ENCODE measurements around the gene DGCR2. TPM values are rescaled to one million over a fixed set of nuclear protein-coding genes. Genes with fewer than 3 reads are reported as not detected.
A peak's percentile ranks its signal among the peaks of the same experiment; 100 is the strongest.

Gene DGCR2
- total RNA-seq, 1 experiment from 2014 or later, result 41.1 TPM

GRCh38 chr22:19138217-19139000 lies 16.2 kb upstream of the DGCR2 start:
- TF ChIP-seq CTCF (conservative IDR thresholded peaks at IDR 0.05; ENCODE audit: low read depth, low read length) (no peak), EZH2 (IDR thresholded peaks at IDR 0.05; ENCODE audit: borderline replicate concordance, low read depth, low read length, poor library complexity, severe bottlenecking) (no peak)
- no TSS peak for BruUV-seq (replicated peaks)
- Histone ChIP-seq H3K27ac (ENCODE audit: low read depth, low read length, poor library complexity, severe bottlenecking) (peak overlapping the region; percentile 26), H3K36me3 (ENCODE audit: insufficient read depth, low read length, poor library complexity, severe bottlenecking) (peaks cover 30% of the 10 kb centered on the region), H3K4me3 (ENCODE audit: low read depth, low read length, poor library complexity, severe bottlenecking) (no peak overlapping the region), H3K9me3 (ENCODE audit: low read depth, low read length, poor library complexity, severe bottlenecking) (no peaks in the 10 kb centered on the region), H3K4me1 (ENCODE audit: insufficient read depth, low read length, poor library complexity, severe bottlenecking) (no peaks in the 10 kb centered on the region), H3K27me3 (replicated peaks; ENCODE audit: insufficient read depth, low read depth, low read length, poor library complexity) (no peaks in the 10 kb centered on the region)
- ChIA-PET POLR2A (ENCODE audit: low non-redundant PET) (no interaction called here), CTCF (no interaction called here)
- intact Hi-C loops (cut with micrococcal nuclease; ENCODE audit: unreplicated experiment), result no loop called here
- DNase-seq (ENCODE audit: low spot score), result peak; percentile 35

DNA sequence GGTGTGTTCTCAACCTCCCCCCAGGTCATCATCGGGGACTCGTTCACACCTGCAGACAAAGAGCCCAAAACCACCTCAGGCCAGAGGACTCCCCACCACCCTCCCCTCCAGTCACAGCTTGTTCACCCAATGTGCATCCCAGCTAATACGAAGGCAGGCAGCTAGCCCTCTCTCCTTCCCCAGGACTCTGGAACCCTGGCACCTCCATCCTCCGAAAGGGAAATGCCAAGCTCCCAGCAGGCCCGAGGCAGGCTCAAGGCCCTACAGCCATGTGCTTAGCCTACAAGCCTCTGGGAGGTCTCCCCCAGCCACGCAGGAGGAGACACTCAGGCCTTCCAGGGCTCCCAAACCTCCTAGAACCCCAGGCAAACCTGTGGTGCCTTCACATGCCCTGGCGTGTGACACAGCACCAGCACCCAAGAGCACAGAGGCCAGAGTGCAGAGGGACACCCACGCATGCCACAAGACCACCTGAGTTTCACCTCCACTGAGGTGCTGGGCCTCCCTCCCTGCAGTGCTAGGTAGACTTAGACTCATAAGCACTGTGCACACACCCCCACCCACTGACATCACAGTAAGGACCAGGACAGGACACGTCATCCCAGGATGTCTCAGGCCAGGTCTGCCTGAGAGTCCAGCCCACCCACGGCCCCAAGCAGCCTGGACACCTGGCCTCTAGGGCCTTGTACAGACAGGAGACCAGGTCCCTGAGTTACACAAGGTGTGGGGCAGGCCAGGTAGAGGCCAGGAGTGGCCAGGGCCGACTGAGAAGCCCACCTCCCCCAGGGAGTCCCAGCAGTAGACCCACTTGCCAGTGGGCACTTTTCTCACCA lies 15.4 kb upstream of the DGCR2 start:
- DNase-seq (ENCODE audit: low spot score), result no peak
- ChIA-PET POLR2A (ENCODE audit: low non-redundant PET) (no interaction called here), CTCF (no interaction called here)
- no peak for TF ChIP-seq CTCF (conservative IDR thresholded peaks at IDR 0.05; ENCODE audit: low read depth, low read length)
- no peak for TF ChIP-seq EZH2 (IDR thresholded peaks at IDR 0.05; ENCODE audit: borderline replicate concordance, low read depth, low read length, poor library complexity, severe bottlenecking)
- Histone ChIP-seq H3K27ac (ENCODE audit: low read depth, low read length, poor library complexity, severe bottlenecking) (peak overlapping the region; percentile 26), H3K4me3 (ENCODE audit: low read depth, low read length, poor library complexity, severe bottlenecking) (no peak overlapping the region), H3K4me1 (ENCODE audit: insufficient read depth, low read length, poor library complexity, severe bottlenecking) (no peaks in the 10 kb centered on the region), H3K9me3 (ENCODE audit: low read depth, low read length, poor library complexity, severe bottlenecking) (no peaks in the 10 kb centered on the region), H3K27me3 (replicated peaks; ENCODE audit: insufficient read depth, low read depth, low read length, poor library complexity) (no peaks in the 10 kb centered on the region), H3K36me3 (ENCODE audit: insufficient read depth, low read length, poor library complexity, severe bottlenecking) (peaks cover 30% of the 10 kb centered on the region)
- intact Hi-C loops (cut with micrococcal nuclease; ENCODE audit: unreplicated experiment), result no loop called here
- BruUV-seq (replicated peaks), result no TSS peak

GRCh38 chr22:19136915-19137314 lies 14.7 kb upstream of the DGCR2 start:
- CTCF ChIA-PET, result no interaction called here
- no TSS peak for BruUV-seq (replicated peaks)
- POLR2A ChIA-PET (ENCODE audit: low non-redundant PET), result no interaction called here
- H3K36me3 ChIP-seq (ENCODE audit: insufficient read depth, low read length, poor library complexity, severe bottlenecking), result peaks cover 23% of the 10 kb centered on the region
- H3K4me3 ChIP-seq (ENCODE audit: low read depth, low read length, poor library complexity, severe bottlenecking), result no peak overlapping the region
- H3K4me1 ChIP-seq (ENCODE audit: insufficient read depth, low read length, poor library complexity, severe bottlenecking), result no peaks in the 10 kb centered on the region
- TF ChIP-seq CTCF (conservative IDR thresholded peaks at IDR 0.05; ENCODE audit: low read depth, low read length) (no peak), EZH2 (IDR thresholded peaks at IDR 0.05; ENCODE audit: borderline replicate concordance, low read depth, low read length, poor library complexity, severe bottlenecking) (no peak)
- no peaks in the 10 kb centered on the region for H3K27me3 ChIP-seq (replicated peaks; ENCODE audit: insufficient read depth, low read depth, low read length, poor library complexity)
- no peak overlapping the region for H3K27ac ChIP-seq (ENCODE audit: low read depth, low read length, poor library complexity, severe bottlenecking)
- DNase-seq (ENCODE audit: low spot score), result no peak
- H3K9me3 ChIP-seq (ENCODE audit: low read depth, low read length, poor library complexity, severe bottlenecking), result no peaks in the 10 kb centered on the region
- intact Hi-C loops (cut with micrococcal nuclease; ENCODE audit: unreplicated experiment), result no loop called here
